Activated T-cell treated with anti-CD3 and anti-CD28 coated beads, Interleukin-2, amount 50 U/mL, for 48 hours (primary cell): ENCODE measurements around the gene DRAP1.

Experiments
- DNase-seq, 2 experiments: peaks; one replicate each; pipeline ENCODE4 v3.0.0-alpha.2; 2020

Gene DRAP1

GRCh38 chr11:65886826-65887722 is 32.2 kb upstream of the DRAP1 start:
- DNase-seq: no peak

GRCh38 chr11:65887723-65888162 is 31.5 kb upstream of the DRAP1 start:
- DNase-seq: no peak

- peak; percentile 97 to 98 for DNase-seq
Observed at GRCh38 chr11:65888163-65888814, 30.9 kb upstream of the DRAP1 start, which contains the start of gene FIBP. Gene FIBP (minus strand): TSS chr11:65888471. CDS start chr11:65888418, 53 bp downstream.

GRCh38 chr11:65890324-65891218 is 28.7 kb upstream of the DRAP1 start, which contains the start of gene CCDC85B:
Gene CCDC85B (plus strand): TSS chr11:65890673. CDS start chr11:65890784, 111 bp downstream.
- peak; percentile 99 to 100 for DNase-seq

- peak; percentile 67 to 70 for DNase-seq
Observed at GRCh38 chr11:65891219-65892136, 27.7 kb upstream of the DRAP1 start.

GRCh38 chr11:65892137-65892540 is 27.1 kb upstream of the DRAP1 start:
- peak in 1 of 2 experiments; percentile 66 for DNase-seq

GRCh38 chr11:65892661-65893317 is 26.4 kb upstream of the DRAP1 start:
- DNase-seq: peak in 1 of 2 experiments; percentile 39

- peak; percentile 50 to 62 for DNase-seq
Observed at GRCh38 chr11:65894034-65894591, 25.1 kb upstream of the DRAP1 start.

- DNase-seq: no peak
Observed at GRCh38 chr11:65895482-65895981, 23.7 kb upstream of the DRAP1 start.

- no peak for DNase-seq
Observed at GRCh38 chr11:65896034-65896999, 22.9 kb upstream of the DRAP1 start.

- DNase-seq: no peak
Observed at GRCh38 chr11:65897020-65897471, 22.2 kb upstream of the DRAP1 start.

- no peak for DNase-seq
Observed at GRCh38 chr11:65898656-65899355, 20.4 kb upstream of the DRAP1 start.

- DNase-seq: peak; percentile 85 to 89
Observed at GRCh38 chr11:65899356-65900124, 19.7 kb upstream of the DRAP1 start.

- peak; percentile 95 to 97 for DNase-seq
Observed at GRCh38 chr11:65900125-65900898, 18.9 kb upstream of the DRAP1 start, which contains the start of gene FOSL1. Gene FOSL1 (minus strand): TSS chr11:65900388. CDS start chr11:65900339, 49 bp downstream.

- no peak for DNase-seq
Observed at GRCh38 chr11:65900899-65901180, 18.4 kb upstream of the DRAP1 start.

GRCh38 chr11:65903068-65903481 is 16.2 kb upstream of the DRAP1 start:
- DNase-seq: no peak

GRCh38 chr11:65903715-65904114 is 15.5 kb upstream of the DRAP1 start:
- DNase-seq: no peak
